ENCODE measurements around the gene HRC. TPM values are rescaled to one million over a fixed set of nuclear protein-coding genes. Genes with fewer than 3 reads are reported as not detected.
A peak's percentile ranks its signal among the peaks of the same experiment; 100 is the strongest.

HRC gene
- total and polyA plus RNA-seq, 2 of the 8 experiments (the other 6 are each of a cell fraction or from before 2014, with no cell fraction given): 2.3 to 2.6 TPM

DNA sequence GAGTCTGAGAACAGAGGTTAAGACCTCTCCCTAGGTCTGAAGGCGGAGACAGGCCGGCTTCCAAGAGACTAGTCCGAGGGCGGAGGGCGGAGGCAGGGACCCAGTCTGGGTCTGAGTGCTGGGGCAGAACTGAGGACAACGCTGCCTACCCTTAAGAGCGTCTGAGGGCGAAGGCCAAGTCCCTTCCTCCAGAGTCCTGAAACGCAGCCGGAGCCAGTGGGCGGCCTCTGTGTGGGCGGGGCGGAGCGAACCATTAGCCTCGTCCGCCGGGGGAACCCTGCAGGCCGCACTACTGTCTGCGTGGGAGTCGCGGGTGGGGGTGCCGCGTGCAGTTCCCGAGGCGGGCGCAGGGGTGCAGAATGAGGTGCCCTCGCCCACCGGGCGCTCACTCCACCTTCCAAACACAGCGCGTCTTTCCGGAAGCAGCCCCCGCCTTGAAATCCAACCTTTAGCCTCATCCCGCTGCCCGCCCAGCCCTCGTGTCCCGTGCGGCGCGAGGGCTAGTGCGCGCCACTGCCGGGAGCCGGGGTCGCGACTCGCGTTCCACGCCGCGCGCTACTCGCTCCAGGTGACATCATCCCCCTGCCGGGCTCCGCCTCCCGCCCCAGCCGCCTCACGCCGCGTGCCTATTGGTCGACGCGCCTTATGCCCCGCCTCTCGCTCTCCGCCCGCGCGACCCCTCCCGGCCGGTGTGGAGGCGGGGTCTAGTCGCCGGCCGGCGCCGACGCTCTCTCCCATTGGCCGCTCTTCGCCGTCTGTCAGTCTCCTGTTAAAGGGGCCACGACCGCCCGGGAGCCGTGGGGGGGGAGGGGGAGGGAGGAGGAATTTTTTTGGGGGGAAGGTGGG lies 36.4 kb downstream of the HRC start, which contains the start of gene C19orf73 (continued):
- TF ChIP-seq CHD7 (IDR thresholded peaks at IDR 0.05; ENCODE audit: insufficient replicate concordance, low read length) (no peak), JUND (IDR thresholded peaks at IDR 0.05; ENCODE audit: low read length) (peak; percentile 83), SRF (IDR thresholded peaks at IDR 0.05; ENCODE audit: low read depth, low read length) (no peak), TAF1 (IDR thresholded peaks at IDR 0.05; ENCODE audit: low read depth, low read length) (peak; percentile 74), EP300 (IDR thresholded peaks at IDR 0.05; ENCODE audit: borderline replicate concordance in 1 of 2, low read depth in 2 of 2, low read length in 2 of 2) (peak in 1 of 2 experiments; percentile 76; a peak in 1 of 3 replicates), CHD2 (IDR thresholded peaks at IDR 0.05; ENCODE audit: low read length) (no peak), KDM4A (IDR thresholded peaks at IDR 0.05; ENCODE audit: low read depth, low read length, severe bottlenecking) (peak; percentile 83), YY1 (IDR thresholded peaks at IDR 0.05; ENCODE audit: low read depth, low read length) (no peak), ATF3 (IDR thresholded peaks at IDR 0.05; ENCODE audit: insufficient read depth, low read depth, low read length) (no peak)

Data from H1 (cell line).